PC-3 (cell line): ENCODE measurements around the gene ZBTB14. TPM values are rescaled to one million over a fixed set of nuclear protein-coding genes. Genes with fewer than 3 reads are reported as not detected.

Experiments
- ATAC-seq: fragments of 200-7000 bp; cut with Tn5 transposase; 2 replicates; pipeline ENCODE4 v1.9.1; 2020; ENCODE audit warnings: mild to moderate bottlenecking, moderate library complexity
- BruUV-seq: library from RNA; stranded (reverse); fragments of 400-500 nt; replicated peaks from 2 replicates; lab custom pipeline; 2021; lab: Mats Ljungman, UMichigan
- CTCF ChIA-PET: fragments of 300-600 bp; sonication (Branson Sonifier 250); formaldehyde crosslinking; loops from one replicate; lab custom pipeline; 2022; ENCODE audit warnings: antibody characterized with exemption; lab: Charles Lee
- POLR2A ChIA-PET: fragments of 300-600 bp; sonication (Branson Sonifier 250); formaldehyde crosslinking; loops from one replicate; lab custom pipeline; 2022; ENCODE audit warnings: antibody characterized with exemption; ENCODE audit not compliant: unreplicated experiment; lab: Charles Lee
- DNase-seq: peaks from one replicate; pipeline ENCODE4 v3.0.0-alpha.2; 2015
- H2AFZ ChIP-seq: fragments of 300-600 bp; sonication (generic); 2 replicates; pipeline ENCODE4 v1.6.0; 2016; ENCODE audit warnings: antibody characterized with exemption, low read length
- H3F3A ChIP-seq: fragments of 300-600 bp; sonication (generic); one replicate; pipeline ENCODE4 v1.6.0; 2017; ENCODE audit warnings: antibody characterized with exemption, low read length, control low read depth, mild to moderate bottlenecking; ENCODE audit not compliant: unreplicated experiment
- H3K27ac ChIP-seq: fragments of 300-600 bp; sonication (generic); 2 replicates; pipeline ENCODE4 v1.5.1; 2016; ENCODE audit warnings: mild to moderate bottlenecking, low read length
- H3K27me3 ChIP-seq: fragments of 300-600 bp; sonication (generic); 2 replicates; pipeline ENCODE4 v1.6.1; 2016; ENCODE audit warnings: low read length, mixed read lengths
- H3K36me3 ChIP-seq: fragments of 300-600 bp; sonication (generic); 2 replicates; pipeline ENCODE4 v1.6.1; 2016; ENCODE audit warnings: low read depth, mixed run types, low read length, mixed read lengths
- H3K4me1 ChIP-seq: fragments of 300-600 bp; sonication (generic); 2 replicates; pipeline ENCODE4 v1.5.1; 2016; ENCODE audit warnings: low read length; ENCODE audit not compliant: insufficient read depth
- H3K4me2 ChIP-seq: fragments of 300-600 bp; sonication (generic); 2 replicates; pipeline ENCODE4 v1.6.0; 2016; ENCODE audit warnings: low read length
- H3K4me3 ChIP-seq: fragments of 300-600 bp; sonication (generic); 2 replicates; pipeline ENCODE4 v1.5.1; 2016; ENCODE audit warnings: mild to moderate bottlenecking, low read length, mixed read lengths
- H3K79me2 ChIP-seq: fragments of 300-600 bp; sonication (generic); 2 replicates; pipeline ENCODE4 v1.6.1; 2017; ENCODE audit warnings: low read length, mixed read lengths
- H3K9ac ChIP-seq: fragments of 300-600 bp; sonication (generic); 2 replicates; pipeline ENCODE4 v1.6.0; 2016; ENCODE audit warnings: mild to moderate bottlenecking, low read length
- H3K9me2 ChIP-seq: fragments of 300-600 bp; sonication (generic); replicated peaks from 2 replicates; pipeline ENCODE4 v1.6.1; 2016; ENCODE audit warnings: mixed run types, low read length, mixed read lengths
- H3K9me3 ChIP-seq: fragments of 300-600 bp; sonication (generic); 2 replicates; pipeline ENCODE4 v1.6.1; 2016; ENCODE audit warnings: low read length, mixed read lengths
- H4K20me1 ChIP-seq: fragments of 300-600 bp; sonication (generic); 2 replicates; pipeline ENCODE4 v1.6.1; 2016; ENCODE audit warnings: low read length, mixed read lengths
- EZH2 ChIP-seq: fragments of 300-600 bp; sonication (generic); IDR thresholded peaks from one replicate; pipeline ENCODE4 v1.6.1; 2017; ENCODE audit warnings: antibody characterized with exemption, mild to moderate bottlenecking, low read length; ENCODE audit not compliant: unreplicated experiment
- EZH2phosphoT487 ChIP-seq: fragments of 300-600 bp; sonication (generic); IDR thresholded peaks from 2 replicates; pipeline ENCODE4 v1.6.1; 2018; ENCODE audit warnings: mild to moderate bottlenecking, antibody characterized with exemption, low read length, borderline replicate concordance
- intact Hi-C: fragments of 100-400 bp; cut with micrococcal nuclease; formaldehyde crosslinking; loops from 2 replicates; pipeline ENCODE4 v1.9.0; 2023
- total RNA-seq: library from RNA; depleted of rRNA; stranded (reverse); fragments of >200 nt; gene quantifications from 2 replicates; pipeline ENCODE4 v1.2.3, GENCODE V29; 2014
- TF ChIP-seq, protein P1 (sequence below): fragments of 300-600 bp; sonication (generic); conservative IDR thresholded peaks from 2 replicates; pipeline ENCODE4 v1.5.1; 2017; ENCODE audit warnings: antibody characterized with exemption, low read depth, mild to moderate bottlenecking, low read length

The ZBTB14 gene
- total RNA-seq, 1 experiment from 2014 or later: 6.8 TPM

DNA sequence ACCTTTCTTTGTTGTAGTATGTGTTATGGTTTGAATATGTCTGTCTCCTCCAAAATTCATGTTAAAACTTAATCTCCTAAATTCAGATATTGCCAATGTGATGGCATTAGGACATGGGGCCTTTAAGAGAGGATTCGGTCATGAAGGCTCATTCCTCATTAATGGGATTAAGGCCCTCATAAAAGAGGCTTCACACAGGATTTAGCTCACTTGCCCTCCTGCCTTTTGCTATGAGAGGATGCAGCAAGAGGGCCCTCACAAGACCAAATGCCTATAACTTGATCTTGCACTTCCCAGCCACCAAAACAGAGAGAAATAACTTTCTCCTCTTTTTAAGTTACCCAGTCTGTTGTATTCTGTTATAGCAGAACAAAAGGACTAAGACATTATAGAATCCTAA is 19.7 kb downstream of the ZBTB14 start:
- H3K27ac ChIP-seq: no peak overlapping the region
- no peaks in the 10 kb centered on the region for H3K79me2 ChIP-seq
- DNase-seq (no peak), ATAC-seq (no peak)
- no peaks in the 10 kb centered on the region for H3F3A ChIP-seq
- no peak overlapping the region for H3K9ac ChIP-seq
- TF ChIP-seq, protein P1, sequence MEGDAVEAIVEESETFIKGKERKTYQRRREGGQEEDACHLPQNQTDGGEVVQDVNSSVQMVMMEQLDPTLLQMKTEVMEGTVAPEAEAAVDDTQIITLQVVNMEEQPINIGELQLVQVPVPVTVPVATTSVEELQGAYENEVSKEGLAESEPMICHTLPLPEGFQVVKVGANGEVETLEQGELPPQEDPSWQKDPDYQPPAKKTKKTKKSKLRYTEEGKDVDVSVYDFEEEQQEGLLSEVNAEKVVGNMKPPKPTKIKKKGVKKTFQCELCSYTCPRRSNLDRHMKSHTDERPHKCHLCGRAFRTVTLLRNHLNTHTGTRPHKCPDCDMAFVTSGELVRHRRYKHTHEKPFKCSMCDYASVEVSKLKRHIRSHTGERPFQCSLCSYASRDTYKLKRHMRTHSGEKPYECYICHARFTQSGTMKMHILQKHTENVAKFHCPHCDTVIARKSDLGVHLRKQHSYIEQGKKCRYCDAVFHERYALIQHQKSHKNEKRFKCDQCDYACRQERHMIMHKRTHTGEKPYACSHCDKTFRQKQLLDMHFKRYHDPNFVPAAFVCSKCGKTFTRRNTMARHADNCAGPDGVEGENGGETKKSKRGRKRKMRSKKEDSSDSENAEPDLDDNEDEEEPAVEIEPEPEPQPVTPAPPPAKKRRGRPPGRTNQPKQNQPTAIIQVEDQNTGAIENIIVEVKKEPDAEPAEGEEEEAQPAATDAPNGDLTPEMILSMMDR: no peak
- TF ChIP-seq EZH2: no peak
- TF ChIP-seq EZH2phosphoT487: no peak
- no peaks in the 10 kb centered on the region for H3K36me3 ChIP-seq
- H4K20me1 ChIP-seq: no peaks in the 10 kb centered on the region
- no peaks in the 10 kb centered on the region for H3K4me1 ChIP-seq
- no peaks in the 10 kb centered on the region for H3K9me2 ChIP-seq
- H3K4me2 ChIP-seq: no peak overlapping the region
- POLR2A ChIA-PET: no interaction called here
- H3K9me3 ChIP-seq: 0 out of 2 replicates have a peak, but pooled peaks cover 6% of the 10 kb centered on the region
- no peak overlapping the region for H3K4me3 ChIP-seq
- BruUV-seq: no TSS peak
- H3K27me3 ChIP-seq: no peaks in the 10 kb centered on the region
- H2AFZ ChIP-seq: no peak overlapping the region
- CTCF ChIA-PET: no interaction called here
- intact Hi-C loops: no loop called here

DNA sequence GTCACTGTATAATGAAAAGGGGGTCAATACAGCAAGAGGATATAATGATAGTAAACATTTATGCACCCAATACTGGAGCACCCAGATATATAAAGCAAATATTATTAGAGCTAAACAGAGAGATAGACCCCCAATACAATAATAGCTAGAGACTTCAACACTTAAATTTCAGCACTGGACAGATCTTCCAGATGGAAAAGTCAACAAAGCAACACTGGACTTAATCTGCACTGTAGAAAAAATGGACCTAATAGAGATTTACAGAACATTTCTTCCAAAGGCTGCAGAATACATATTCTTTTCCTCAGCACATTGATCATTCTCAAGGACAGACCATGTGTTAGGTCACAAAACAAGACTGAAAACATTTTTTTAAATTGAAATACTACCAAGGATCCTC is 26.7 kb downstream of the ZBTB14 start:
- H3K4me3 ChIP-seq: no peak overlapping the region
- H3F3A ChIP-seq: no peaks in the 10 kb centered on the region
- no peak overlapping the region for H2AFZ ChIP-seq
- H3K9ac ChIP-seq: no peak overlapping the region
- no peaks in the 10 kb centered on the region for H3K27me3 ChIP-seq
- no peak for DNase-seq
- no peaks in the 10 kb centered on the region for H3K4me1 ChIP-seq
- BruUV-seq: no TSS peak
- no peaks in the 10 kb centered on the region for H3K79me2 ChIP-seq
- POLR2A ChIA-PET: no interaction called here
- H3K4me2 ChIP-seq: no peak overlapping the region
- TF ChIP-seq EZH2phosphoT487 (no peak), EZH2 (no peak)
- TF ChIP-seq, protein P1: no peak
- no peaks in the 10 kb centered on the region for H3K36me3 ChIP-seq
- no peaks in the 10 kb centered on the region for H3K9me2 ChIP-seq
- peaks cover 11% of the 10 kb centered on the region; the same call in 1 of the 2 replicates for H3K9me3 ChIP-seq
- no peaks in the 10 kb centered on the region for H4K20me1 ChIP-seq
- H3K27ac ChIP-seq: no peak overlapping the region
- intact Hi-C loops: no loop called here
- CTCF ChIA-PET: no interaction called here
- no peak for ATAC-seq

DNA sequence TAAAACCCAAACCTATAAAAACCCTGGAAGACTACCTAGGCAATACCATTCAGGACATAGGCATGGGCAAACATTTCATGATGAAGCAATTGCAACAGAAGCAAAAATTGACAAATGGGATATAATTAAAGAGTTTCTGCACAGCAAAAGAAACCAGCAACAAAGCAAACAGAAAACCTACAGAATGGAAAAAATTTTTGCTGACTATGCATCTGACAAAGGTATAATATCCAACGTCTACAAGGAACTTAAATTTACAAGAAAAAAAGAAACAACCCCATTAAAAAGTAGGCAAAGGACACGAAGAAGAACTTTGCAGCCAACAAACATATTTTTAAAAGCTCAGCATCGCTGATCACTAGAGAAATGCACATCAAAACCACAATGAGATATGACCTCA is 28.8 kb downstream of the ZBTB14 start:
- no peak overlapping the region for H3K27ac ChIP-seq
- H3K9ac ChIP-seq: no peak overlapping the region
- no peak overlapping the region for H3K4me2 ChIP-seq
- ATAC-seq: no peak
- H3K4me1 ChIP-seq: no peaks in the 10 kb centered on the region
- H2AFZ ChIP-seq: no peak overlapping the region
- POLR2A ChIA-PET: no interaction called here
- H4K20me1 ChIP-seq: no peaks in the 10 kb centered on the region
- BruUV-seq: no TSS peak
- H3K9me3 ChIP-seq: peaks cover 4% of the 10 kb centered on the region; the same call in 1 of the 2 replicates
- no peaks in the 10 kb centered on the region for H3K27me3 ChIP-seq
- H3K9me2 ChIP-seq: no peaks in the 10 kb centered on the region
- TF ChIP-seq EZH2: no peak
- intact Hi-C loops: no loop called here
- no peaks in the 10 kb centered on the region for H3K79me2 ChIP-seq
- no peaks in the 10 kb centered on the region for H3K36me3 ChIP-seq
- no peak overlapping the region for H3K4me3 ChIP-seq
- no peak for DNase-seq
- CTCF ChIA-PET: no interaction called here
- H3F3A ChIP-seq: no peaks in the 10 kb centered on the region
